Left hindlimb (tissue), 1 donor: Measurements from ENCODE around the gene HMGA1.

Source experiments
- DNase-seq: peaks from one replicate; pipeline ENCODE4 v3.0.0-alpha.2; 2018

Gene HMGA1

DNA sequence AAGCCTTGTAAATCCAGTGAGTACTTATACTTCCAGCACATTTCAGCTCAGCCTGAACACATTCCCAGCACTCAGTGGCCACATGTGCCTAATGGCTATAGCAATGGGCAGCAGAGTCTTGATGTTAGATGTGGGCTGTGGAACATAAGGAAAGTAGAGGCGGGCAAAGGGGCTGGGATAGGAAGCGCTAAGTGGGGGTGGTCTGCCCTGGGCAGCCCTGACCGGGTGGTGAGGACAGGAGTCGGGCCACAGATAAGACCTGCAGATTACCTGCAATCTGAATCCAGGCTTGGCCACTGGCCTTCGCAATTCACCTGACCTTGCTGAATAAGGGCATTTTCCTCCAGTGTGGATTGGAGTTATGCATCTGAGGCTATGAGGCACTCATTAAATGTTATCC, 11.1 kb upstream of the HMGA1 start:
- no peak for DNase-seq

DNA sequence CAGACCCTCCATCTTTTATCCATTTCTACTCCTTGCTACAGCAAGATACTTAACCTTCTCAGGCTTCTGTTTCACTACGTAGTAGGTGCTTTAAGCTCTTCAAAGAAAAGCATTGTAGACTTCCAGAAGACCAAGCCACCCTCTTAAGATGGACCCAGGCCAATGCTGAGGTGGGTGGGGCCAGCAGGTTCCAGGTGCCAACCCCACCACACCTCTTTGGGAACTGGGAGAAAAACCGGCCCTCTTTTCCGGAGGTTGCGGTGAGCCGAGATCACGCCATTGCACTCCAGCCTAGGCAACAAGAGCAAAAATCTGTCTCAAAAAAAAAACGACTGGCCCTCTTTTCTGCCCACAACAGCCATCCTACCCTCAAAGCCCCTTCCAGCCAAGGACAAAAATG, 10.6 kb upstream of the HMGA1 start:
- DNase-seq: no peak

DNA sequence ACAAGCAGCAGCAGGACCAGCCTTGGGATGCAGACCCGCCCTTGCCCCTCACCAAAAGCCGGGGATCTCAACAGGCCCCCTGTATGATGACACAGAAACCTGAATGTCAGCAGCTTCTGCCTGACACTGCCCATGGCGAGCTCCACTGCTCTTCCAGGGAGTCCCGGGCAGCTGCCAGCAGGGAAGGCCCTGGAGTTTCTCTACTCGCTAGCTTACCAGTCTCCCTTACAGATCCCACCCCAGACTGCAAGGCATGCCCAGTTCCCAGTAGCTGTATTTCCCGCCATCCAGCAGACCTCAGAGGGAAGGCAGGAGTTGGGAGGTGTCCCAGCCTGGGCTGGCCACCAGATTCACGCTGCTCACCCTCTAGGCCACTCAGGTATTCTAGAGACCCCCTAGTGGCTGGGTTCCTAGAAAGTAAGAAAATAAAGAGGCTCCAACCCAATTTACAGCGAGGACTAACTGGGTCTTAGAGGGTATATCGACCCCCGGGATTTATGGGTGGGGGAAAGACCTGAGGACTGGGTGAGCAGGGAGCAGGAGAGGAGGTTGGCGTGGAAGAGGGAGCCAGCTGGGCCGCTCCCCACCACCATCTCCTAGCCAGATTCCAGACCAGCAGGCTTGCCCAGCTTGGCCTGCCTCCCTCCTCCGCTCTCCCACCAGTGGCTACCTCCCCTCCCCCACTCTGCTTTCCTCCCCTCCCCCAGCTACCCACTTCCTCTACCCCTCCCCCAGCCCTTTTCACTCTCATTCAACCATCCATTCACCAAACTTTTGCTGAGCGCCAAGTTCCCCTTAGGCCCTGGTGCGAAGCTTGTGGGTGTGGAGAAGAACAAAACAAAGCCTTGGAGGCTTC, 9.7 kb upstream of the HMGA1 start:
- no peak for DNase-seq

DNA sequence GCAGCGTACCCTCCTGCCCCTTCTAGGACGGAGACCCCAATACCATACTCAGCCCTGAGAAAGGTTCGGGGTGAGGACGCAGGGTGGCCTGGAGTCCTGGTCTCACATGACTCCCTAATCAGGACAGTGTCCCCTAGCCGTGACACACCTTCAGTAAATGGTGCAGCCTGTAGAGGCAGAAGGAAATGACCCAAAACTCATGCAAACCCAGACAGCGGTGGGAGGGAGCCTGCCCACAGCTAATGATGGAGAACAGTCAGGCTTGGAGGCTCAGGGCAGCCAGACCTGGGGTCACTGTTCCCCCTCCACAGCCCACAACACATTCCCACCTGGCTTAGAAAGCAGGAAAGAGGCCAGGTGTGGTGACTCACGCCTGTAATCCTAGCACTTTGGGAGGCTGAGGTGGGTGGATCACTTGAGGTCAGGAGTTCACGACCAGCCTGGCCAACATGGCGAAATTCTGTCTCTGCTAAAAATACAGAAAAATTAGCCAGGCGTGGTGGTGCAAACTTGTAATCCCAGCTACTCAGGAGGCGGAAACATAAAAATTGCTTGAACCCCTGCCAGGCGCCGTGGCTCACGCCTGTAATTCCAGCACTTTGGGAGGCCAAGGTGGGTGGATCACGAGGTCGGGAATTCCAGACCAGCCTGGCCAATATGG, 8.8 kb upstream of the HMGA1 start:
- DNase-seq: no peak

DNA sequence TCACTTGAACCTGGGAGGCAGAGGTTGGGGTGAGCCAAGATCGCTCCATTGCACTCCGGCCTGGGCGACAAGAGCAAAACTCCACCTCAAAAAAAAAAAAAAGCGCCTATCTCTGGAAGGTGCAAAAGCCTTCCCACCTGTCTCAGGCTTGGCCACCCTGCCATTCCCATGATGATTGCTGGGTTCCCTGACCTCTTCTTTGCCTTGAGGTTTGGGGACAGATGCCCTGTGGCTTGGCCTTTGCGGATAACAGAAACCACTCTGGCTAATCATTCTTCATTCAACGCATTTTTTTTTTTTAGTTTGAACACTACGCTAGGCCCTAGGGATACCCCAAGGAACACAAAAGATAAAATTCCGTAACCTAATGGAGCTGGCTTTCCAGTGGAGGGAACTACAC, 6.8 kb upstream of the HMGA1 start:
- no peak for DNase-seq

DNA sequence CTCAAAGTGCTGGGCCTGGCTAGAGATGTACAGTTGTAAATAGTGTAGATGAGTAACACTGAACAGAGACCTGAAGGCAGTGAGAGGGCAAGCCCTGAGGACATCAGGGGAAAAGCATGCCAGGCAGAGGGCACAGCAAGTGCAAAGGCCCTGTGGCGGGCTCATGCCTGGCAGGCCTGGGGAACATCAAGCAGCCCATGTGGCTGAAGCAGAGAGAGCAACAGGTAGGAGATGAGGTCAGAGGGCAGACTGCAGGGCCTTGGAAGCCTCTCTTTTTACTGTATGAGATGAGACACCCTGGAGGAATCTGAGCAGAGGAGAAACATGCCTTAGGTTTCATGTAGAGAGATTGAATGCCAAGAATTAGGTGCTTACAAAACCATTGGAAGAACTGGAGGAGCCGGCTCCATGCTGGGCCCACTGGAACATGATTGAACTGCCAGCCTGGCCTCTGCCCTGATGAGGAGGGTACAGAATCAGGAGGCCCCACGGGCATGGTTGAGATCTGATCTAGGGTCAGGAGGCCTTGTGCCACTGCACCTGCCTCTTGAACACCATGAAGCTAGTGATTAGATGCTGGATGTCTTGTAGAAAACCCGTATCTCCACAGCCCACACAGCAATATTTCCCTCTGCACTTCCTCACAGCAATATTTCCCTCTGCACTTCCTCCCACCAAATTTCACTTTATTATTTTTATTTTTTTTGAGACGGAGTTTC, 5.9 kb upstream of the HMGA1 start:
- no peak for DNase-seq

DNA sequence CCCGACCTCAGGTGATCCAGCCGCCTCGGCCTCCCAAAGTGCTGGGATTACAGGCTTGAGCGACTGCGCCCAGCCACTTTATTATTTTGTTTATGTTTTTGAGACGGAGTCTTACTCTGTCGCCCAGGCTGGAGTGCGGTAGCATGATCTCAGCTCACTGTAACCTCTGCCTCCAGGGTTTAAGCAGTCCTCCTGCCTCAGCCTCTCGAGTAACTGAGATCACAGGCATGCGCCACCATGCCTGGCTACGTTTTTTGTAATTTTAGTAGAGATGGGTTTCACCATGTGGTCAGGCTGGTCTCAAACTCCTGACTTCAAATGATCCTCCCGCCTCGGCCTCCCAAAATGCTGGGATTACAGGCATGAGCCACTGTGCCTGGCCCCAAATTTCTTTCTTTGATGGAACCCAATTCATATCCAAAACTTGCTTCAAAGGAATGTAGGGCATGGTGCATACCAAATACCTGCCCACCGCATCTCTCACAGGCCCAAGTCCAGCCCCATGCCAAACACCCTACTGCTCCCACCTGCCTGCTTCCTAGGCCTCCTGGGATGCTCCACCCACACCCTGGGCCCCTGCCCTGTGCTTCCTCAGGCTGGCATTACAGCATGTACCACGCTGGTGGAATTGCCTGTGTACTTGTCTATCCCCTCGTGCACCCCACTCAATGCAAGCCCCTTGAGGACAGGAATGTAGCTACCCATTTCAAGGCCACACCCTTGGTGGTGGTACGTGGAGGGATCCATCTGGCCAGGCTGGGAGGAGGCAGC, 4.9 kb upstream of the HMGA1 start:
- DNase-seq: no peak

DNA sequence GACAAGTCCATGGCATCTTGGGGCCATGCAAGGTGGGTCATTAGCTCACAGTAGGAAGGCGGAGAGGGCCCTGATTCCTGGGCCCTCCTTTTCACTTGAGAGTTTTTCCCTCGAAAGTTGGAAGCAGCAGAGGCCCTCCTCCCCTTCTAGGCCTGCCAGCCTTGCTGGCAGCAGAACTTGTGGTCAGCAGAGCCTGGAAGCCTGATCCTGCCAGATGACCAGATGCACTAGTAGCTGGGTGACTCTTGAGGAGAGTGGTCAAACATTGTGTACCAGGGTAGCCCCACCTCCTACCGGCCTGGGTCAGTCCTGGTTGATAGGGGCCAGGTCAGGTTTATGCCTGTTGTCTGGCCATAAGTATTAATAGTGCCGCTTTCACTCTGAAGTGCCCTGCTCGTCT, 3.8 kb upstream of the HMGA1 start:
- no peak for DNase-seq

DNA sequence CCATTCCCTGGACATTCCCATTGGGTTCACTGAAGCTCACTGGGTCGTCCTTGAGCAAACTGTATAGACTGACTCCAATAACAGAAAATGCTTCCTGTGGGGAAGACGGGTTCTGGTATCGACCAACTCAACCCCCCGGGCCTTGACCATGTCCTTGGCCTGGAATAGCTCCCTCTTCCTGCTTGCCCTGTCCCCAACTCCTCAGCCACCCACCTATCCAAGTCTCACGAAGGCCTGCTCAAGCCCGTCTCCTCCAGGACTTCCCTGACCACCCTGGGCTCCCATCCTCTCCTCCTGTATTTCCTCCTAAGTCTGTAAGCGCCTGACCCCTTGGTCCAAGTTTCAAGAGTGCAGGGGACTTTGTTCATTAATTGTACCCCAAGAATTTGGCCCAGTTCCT, 2.8 kb upstream of the HMGA1 start:
- DNase-seq: no peak

DNA sequence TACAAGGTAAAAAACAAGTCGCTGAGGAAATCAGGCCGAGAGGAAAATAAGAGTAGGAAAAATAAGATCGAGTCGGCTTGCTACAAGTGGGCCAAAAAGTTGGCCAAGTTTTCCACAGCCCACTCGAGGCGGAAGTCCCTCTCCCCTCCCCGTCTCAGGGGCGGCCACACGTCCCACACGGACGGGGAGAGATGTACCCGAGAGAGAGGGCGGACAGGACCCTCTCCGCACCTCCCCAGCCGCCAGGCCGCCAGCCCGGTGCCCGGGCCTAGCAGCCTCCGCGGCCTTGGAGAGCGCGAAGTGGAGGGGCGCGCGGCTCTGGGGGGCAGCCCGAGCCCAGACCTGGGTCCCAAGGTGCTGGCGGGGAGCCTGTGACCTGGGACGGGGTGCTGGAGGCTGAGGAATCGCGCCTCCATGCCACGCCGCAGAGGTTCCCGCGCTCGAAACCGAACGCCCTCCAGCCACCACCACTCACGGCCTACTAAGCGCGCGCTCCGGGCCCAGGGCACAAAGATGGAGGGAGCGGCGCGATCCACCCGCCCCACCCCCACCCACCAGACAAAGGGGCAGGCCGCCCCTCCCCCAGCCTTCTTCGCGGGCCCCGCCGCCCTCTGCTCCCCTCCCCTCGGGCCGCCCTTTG, 1.9 kb upstream of the HMGA1 start:
- peak; percentile 36 for DNase-seq

DNA sequence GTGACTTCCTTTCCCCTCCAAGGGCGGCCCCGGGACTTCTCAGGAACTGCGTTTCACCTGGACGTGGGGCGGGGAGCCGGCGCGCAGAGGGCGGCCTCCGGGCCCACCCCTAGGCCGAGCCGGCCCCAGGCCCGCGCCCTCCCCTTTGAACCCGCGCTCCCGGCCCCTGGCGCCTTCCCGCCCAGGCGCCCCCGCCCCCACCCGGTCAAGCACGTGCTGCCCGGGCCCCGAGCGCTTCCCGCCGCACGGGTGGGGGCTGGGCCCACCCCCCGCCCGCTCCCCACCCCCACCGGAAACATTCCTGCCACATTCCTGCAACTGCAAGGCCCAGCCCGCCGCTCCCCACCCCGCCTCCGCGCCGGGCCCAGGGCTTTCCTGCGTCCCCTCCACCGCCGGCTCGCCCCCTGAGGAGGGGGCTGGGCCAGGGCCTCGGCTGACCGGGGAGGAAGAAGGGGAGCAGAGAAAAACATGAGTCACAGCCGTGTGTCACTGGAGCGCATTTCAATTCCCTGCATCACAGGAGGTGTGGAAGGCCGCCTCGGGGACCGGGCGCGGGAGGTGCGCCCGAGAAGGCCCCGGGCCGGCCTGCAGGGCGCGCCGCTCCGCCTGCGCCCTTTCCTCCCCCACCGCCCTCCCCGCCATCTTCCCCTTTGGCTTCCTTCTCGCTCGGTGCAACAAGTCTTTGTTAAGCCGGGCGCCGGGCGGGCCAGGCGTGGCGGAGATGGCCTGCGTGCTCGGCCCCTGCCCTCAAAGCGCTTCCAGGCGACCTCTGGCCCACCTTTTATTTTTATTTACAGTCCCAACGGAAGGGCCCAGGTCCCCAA, 1.2 kb upstream of the HMGA1 start:
- DNase-seq: peak; percentile 66

DNA sequence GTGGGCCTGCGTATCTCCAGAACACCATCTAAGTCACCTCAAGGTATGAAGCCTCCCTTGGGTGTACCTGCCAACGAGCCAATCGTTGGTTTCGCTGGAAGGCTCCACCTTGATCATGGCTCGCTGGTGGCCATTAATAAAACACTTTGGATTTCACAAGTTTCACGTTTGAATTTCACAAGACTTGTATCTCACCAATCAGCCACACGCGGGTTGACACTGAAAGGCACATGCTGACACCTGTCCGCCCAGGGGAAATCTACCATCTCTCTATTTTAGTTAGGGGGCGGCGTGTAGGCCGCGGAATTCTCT, 586 bp upstream of the HMGA1 start:
- no peak for DNase-seq

DNA sequence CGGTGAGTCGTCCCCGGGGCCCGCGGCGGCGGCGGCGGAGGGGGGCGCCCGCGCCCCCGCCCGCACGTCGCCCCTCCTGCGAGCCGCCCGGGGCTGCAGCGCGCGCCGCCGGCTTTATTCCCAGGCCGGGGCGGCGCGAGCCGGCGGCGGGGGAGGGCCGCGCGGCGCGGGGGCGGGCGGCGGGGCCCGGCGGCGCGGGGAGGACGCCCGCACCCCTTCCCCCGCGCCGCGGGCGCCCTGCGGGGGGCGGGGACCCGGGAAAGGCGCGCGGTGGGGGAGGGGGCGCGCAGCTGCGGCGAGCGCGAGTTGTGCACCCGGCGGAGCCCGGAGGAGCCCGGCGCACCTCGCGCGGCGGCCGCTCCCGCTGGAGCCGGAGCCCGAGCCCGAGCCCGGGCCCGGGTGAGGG, 646 bp downstream of the HMGA1 start:
- no peak for DNase-seq

DNA sequence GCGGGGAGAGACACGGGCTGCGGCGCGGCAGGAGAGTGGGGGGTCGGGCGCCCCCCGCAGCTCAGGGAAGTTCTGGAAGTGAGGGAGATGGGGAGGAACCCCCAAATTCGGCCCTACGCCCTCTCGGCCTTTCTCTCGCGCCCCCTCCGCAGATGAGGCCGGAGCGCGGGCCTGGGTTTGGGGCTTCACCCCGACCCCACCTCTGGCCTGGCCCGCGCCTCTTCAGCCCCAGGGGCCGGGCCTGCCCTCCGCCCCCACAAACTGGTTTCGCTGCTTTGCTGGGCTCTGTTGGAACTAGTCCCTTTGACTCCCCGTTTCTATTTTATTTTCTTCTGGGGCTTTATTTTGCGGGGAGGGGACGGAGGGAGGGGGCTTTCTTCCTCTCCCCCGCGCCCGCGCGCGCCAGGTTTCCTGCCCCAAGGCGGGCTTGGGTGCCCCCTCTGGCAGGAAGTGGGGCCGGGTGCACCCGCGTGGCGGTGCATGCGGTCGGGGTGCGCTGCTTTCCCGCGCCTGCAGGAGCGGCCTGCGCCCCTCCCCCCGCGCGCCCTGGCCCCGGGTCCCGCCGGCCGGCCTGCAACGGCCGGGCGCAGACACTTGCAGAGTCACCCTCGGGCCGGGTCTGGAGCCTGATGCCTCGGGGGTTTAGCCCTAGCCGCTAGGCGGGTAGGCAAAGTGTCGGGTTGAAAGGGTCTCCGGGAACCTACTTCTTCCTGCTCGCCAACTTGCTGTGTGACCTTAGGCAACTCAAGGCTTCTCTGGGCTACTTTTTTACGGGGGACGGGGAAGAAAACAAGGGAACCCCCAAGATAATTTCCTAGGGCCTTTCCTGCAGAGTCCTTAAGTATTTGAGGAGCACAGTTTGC, 1.3 kb downstream of the HMGA1 start:
- peak; percentile 48 for DNase-seq

DNA sequence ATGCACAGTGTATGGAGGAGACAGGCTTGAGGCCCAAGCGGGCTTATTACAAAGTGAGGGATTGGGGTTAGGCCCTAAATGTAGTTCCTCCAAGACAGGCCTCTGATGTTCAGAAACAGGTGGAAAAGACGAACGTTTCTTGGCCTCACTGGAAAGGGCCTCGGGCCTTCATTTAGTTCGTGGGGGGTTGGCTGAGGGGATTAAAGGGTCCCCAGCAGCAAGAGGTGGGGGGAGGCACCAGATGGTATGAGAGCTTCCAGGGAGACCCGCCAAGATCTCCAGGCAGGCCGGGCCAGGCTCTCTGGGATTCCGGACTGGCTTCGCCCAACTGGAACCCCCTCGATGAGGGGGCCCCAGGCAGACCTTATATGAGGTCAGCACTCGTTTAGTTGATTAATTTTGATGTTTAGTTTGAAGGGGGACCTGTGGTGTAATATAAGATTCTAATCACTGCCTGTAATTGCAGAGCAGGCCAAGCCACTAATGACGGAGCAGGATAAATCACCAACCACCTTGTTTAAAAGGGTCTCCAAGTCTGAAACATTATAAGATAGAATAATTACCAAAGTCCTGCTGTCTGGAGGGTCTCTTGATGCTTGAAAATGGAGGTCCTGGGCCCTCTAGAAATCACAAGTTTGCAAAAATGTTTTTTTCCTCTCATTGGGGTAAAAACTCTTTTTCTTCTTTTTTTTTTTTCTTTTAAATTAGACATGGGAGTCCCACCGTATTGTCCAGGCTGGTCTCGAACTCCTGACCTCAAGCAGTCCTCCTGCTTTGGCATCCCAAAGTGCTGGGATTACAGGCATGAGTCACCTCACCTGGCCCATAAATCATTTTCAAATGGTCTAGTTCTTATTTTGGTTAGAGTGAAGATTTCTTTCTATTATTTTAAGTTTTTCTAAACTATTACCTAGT, 2.2 kb downstream of the HMGA1 start:
- no peak for DNase-seq

DNA sequence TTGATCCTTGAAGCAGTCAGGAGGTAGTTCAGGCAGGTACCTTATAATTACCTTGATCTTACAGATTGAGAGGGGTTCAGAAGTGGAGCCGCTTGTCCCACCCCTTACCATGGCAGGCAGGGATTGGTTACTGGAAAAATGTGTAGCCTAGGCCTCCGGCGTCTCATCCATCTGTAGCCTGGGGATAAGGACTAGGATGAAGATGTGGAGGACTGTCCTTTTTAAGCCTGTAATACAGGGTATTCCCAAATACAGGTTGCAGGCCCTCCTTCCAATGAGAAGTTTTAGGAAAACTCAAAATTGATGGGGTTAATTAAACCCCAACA, 2.8 kb downstream of the HMGA1 start:
- no peak for DNase-seq

DNA sequence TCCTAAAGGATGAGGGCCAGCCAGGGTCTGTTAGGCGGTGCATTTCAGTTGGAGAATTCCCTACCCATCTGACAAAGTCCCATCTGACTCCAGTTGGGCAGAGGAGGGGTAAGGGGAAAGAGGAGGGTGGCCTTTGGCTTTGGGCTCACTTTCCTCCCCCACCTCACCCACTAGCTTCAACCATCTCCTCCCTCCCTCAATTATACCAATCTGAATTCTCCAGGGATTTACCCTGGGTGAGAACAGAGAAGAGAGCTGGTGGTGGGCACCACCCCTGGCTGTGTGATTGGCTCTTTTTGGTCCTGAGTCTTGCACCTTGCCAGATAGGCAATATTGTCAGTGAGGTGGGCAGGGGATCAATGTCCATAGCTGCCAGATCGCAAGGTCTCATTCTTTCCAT, 3.2 kb downstream of the HMGA1 start:
- no peak for DNase-seq

DNA sequence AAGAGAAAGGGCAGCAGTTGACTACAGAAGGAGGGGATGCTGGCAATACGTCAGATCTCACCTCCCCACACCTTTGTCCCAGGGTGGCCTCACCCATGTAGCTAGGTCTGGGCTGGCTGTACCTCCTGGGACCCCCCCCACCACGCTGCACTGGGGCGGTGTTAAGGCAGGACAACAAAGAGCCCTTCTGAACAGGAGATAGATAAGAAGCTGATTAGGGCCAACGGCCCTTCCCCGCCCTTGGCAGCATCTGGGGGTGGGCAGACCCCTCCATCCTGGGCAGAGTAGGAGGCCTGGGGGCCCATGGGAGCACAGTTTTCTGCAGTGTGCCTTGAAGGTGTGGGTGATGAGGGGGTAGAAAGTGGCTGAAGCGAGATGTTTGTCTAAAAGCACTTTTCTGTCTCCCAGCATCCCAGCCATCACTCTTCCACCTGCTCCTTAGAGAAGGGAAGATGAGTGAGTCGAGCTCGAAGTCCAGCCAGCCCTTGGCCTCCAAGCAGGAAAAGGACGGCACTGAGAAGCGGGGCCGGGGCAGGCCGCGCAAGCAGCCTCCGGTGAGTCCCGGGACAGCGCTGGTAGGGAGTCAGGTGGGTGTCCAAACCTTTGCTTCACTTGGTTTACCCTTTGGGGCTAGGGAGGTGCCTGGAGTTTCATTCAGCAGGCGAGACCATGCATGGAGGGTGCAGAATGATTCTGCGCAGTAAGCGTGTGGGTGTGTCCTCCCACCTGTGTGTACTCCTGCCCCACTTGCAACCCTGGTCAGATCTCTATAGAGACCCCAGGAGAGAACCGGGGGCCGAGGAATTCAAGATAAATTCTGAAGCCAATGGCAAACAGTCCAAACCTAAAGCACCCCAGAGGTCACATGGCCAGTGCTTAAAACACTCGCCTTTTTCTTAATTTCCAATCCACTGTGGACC, 3.9 kb downstream of the HMGA1 start:
- DNase-seq: no peak
